ENCODE measurements around the gene ZGPAT. TPM values are rescaled to one million over a fixed set of nuclear protein-coding genes. Genes with fewer than 3 reads are reported as not detected.

Gene ZGPAT, protein sequence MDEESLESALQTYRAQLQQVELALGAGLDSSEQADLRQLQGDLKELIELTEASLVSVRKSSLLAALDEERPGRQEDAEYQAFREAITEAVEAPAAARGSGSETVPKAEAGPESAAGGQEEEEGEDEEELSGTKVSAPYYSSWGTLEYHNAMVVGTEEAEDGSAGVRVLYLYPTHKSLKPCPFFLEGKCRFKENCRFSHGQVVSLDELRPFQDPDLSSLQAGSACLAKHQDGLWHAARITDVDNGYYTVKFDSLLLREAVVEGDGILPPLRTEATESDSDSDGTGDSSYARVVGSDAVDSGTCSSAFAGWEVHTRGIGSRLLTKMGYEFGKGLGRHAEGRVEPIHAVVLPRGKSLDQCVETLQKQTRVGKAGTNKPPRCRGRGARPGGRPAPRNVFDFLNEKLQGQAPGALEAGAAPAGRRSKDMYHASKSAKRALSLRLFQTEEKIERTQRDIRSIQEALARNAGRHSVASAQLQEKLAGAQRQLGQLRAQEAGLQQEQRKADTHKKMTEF
- total RNA-seq (2012; rRNA removed) (13.4 and 15.6 TPM in 2 replicates), polyA plus RNA-seq (2012; rRNA removed) (20.2 and 21.1 TPM in 2 replicates), Bru-seq, nascent RNA (percentile 63 among the genes with signal in this experiment), BruChase-seq, experiment 1, labeled RNA remaining after a 6-hour chase (percentile 78 among the genes with signal in this experiment), BruChase-seq, experiment 2, labeled RNA remaining after a 2-hour chase (percentile 74 among the genes with signal in this experiment)
- 18.9 and 24.7 TPM in 2 replicates for polyA plus RNA-seq (2012; cell fraction: cytosol; rRNA removed)
- 80.8 and 206 TPM in 2 replicates for polyA plus RNA-seq (2012; cell fraction: nucleus; rRNA removed; ENCODE audit: low replicate concordance)
- long read RNA-seq, transcript ZGPAT-202 (7 exons, 1,871 nt): major isoform, 19 of 48 reads
- long read RNA-seq, partial matches to known transcripts: 12 of 48 reads
- long read RNA-seq, other reads (novel, unspliced or antisense): 7 of 48 reads

- Histone ChIP-seq H4K20me1 (ENCODE audit: insufficient read depth, low read length) (no peaks in the 10 kb centered on the region; the same call in 1 of the 2 replicates), H3K4me1 (ENCODE audit: control insufficient read depth, insufficient read depth, low read length) (peaks cover 10% of the 10 kb centered on the region), H4K8ac (ENCODE audit: low read depth in 2 of 2, low read length in 2 of 2) (peak within 1 kb of the TSS; percentile 69 to 93), H3K4me3 (ENCODE audit: insufficient read depth, low read depth, low read length) (peak within 1 kb of the TSS; percentile 84), H2BK20ac (ENCODE audit: low read depth, low read length) (no peak within 1 kb of the TSS), H3K56ac (ENCODE audit: extremely low read depth, insufficient read depth, low read length) (0 out of 2 replicates have a peak within 1 kb of the TSS, but pooled peaks have one; percentile 6), H3K4me2 (ENCODE audit: low read depth, low read length) (peak within 1 kb of the TSS; percentile 96), H3K9me3 (ENCODE audit: control insufficient read depth, insufficient read depth, low read length) (no peaks in the 10 kb centered on the region), H4K5ac (ENCODE audit: low read depth, low read length) (peak within 1 kb of the TSS; percentile 55), H2BK15ac (ENCODE audit: low read depth, low read length) (no peak within 1 kb of the TSS), H2BK120ac (ENCODE audit: low read depth, low read length) (peak within 1 kb of the TSS; percentile 41; the same call in 1 of the 2 replicates), H3K9me1 (ENCODE audit: insufficient read depth, low read length) (no peaks in the 10 kb centered on the region), H3K36me3 (ENCODE audit: control insufficient read depth, insufficient read depth, low read length) (peaks cover 41% of the 10 kb centered on the region), H3K27me3 (ENCODE audit: control insufficient read depth, insufficient read depth, low read length) (no peaks in the 10 kb centered on the region), H2AFZ (replicated peaks; ENCODE audit: low read length, poor library complexity) (peak within 1 kb of the TSS; percentile 98), H4K91ac (ENCODE audit: insufficient read depth, low read depth, low read length) (peak within 1 kb of the TSS; percentile 63), H2AK5ac (ENCODE audit: low read depth, low read length) (peak within 1 kb of the TSS; percentile 98), H3K23ac (ENCODE audit: low read depth, low read length) (peak within 1 kb of the TSS; percentile 81), H3K27ac (ENCODE audit: insufficient read depth, low read length) (peak within 1 kb of the TSS; percentile 82), H3K4ac (ENCODE audit: low read depth, low read length) (peak within 1 kb of the TSS; percentile 94), H3K18ac (ENCODE audit: low read depth, low read length) (no peak within 1 kb of the TSS; the same call in 1 of the 2 replicates), H2AK9ac (replicated peaks; ENCODE audit: low read depth, low read length, poor library complexity) (peak within 1 kb of the TSS; percentile 98), H3K9ac (ENCODE audit: low read depth, low read length) (peak within 1 kb of the TSS; percentile 79), H3K14ac (replicated peaks; ENCODE audit: low read depth, low read length) (peak within 1 kb of the TSS; percentile 92), H3K79me1 (ENCODE audit: low read depth in 1 of 2, low read length in 2 of 2) (peaks cover 18 to 73% of the 10 kb centered on the region in 2 experiments), H2BK5ac (ENCODE audit: low read depth, low read length, poor library complexity, severe bottlenecking) (peak within 1 kb of the TSS; percentile 77)
- no TSS peak for BruUV-seq (replicated peaks)
- TF ChIP-seq RAD21 (IDR thresholded peaks at IDR 0.05; ENCODE audit: low read length) (no peak), ELK1 (IDR thresholded peaks at IDR 0.05; ENCODE audit: borderline replicate concordance, low read depth, low read length) (0 out of 2 replicates have a peak, but pooled peaks have one; percentile 19), MAZ (IDR thresholded peaks at IDR 0.05; ENCODE audit: borderline replicate concordance, low read depth, low read length) (peak; percentile 53; the same call in 1 of the 2 replicates), MXI1 (IDR thresholded peaks at IDR 0.05; ENCODE audit: borderline replicate concordance, low read depth, low read length) (no peak), BHLHE40 (IDR thresholded peaks at IDR 0.05; ENCODE audit: low read depth, low read length) (no peak), SMC3 (IDR thresholded peaks at IDR 0.05; ENCODE audit: low read depth, low read length) (no peak), POLR2A (IDR thresholded peaks at IDR 0.05; ENCODE audit: low read depth, low read length) (peak; percentile 57)
- POLR2A ChIA-PET (ENCODE audit: unreplicated experiment): interaction anchor here (0.6 to 1.2 kb wide), 3 partner anchors 9 to 13 kb away, joined by 4 to 5 read pairs (median 4); no protein-coding TSS in a partner anchor
- 0% methylated on average over 72 of the region's 98 CpGs; no CpG with 5 or more reads in 1 of the 2 experiments for WGBS, 2 experiments (ENCODE audit: extremely low coverage in 2 of 2, insufficient read length in 1 of 2)
- CTCF ChIA-PET: interaction anchor here (1.1 kb wide), 1 partner anchor 9 kb away, joined by 8 read pairs; no protein-coding TSS in a partner anchor
- DNase-seq (peak; percentile 67), ATAC-seq (ENCODE audit: low read depth) (peak; percentile 96)
- intact Hi-C loops (cut with micrococcal nuclease) (loop anchor here (2.0 kb wide), 1 partner anchor 157 kb away; the partner anchor contains the start of gene TPD52L2), in situ Hi-C loops (cut with MboI; ENCODE audit: low sequenced_read_pairs) (loop anchor here (10.0 kb wide), 1 partner anchor 157 kb away; the partner anchor contains the start of genes ABHD16B and TPD52L2), dilution Hi-C loops (cut with HindIII; ENCODE audit: low sequenced_read_pairs, unreplicated experiment) (no loop called here)
Observed at GRCh38 chr20:63707558-63708300, at the start of gene ZGPAT, which contains the start of gene ARFRP1. ZGPAT (plus strand) TSS chr20:63708039; CDS start chr20:63708581, 542 bp downstream. ARFRP1 (minus strand) TSS chr20:63707976; CDS start chr20:63707091, 885 bp downstream.

Measured in IMR-90 (cell line).